Measurements from ENCODE around the gene ERMN.

DNA sequence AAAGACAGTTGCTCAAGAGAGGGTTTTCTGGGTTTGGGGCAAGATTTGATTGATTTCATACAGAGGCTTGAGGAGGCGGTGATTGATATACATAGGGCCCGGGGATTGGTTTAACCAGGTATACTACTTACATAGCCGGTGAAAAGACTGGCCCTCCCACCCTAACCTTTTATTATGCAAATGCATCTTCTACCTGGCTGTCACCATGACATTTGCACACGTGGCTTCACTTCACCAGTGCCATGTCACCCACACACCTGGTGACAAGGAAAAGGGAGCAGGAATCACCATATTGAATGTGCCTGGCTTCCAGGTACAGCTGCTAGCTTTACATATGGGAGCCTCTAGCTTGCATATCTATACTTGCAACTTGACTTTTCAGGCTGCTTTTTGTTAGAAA is 9.7 kb downstream of the ERMN start:
- no peak for TF ChIP-seq CREB1 (CRISPR knock-in tag; IDR thresholded peaks at IDR 0.05)
- TF ChIP-seq, protein P1, sequence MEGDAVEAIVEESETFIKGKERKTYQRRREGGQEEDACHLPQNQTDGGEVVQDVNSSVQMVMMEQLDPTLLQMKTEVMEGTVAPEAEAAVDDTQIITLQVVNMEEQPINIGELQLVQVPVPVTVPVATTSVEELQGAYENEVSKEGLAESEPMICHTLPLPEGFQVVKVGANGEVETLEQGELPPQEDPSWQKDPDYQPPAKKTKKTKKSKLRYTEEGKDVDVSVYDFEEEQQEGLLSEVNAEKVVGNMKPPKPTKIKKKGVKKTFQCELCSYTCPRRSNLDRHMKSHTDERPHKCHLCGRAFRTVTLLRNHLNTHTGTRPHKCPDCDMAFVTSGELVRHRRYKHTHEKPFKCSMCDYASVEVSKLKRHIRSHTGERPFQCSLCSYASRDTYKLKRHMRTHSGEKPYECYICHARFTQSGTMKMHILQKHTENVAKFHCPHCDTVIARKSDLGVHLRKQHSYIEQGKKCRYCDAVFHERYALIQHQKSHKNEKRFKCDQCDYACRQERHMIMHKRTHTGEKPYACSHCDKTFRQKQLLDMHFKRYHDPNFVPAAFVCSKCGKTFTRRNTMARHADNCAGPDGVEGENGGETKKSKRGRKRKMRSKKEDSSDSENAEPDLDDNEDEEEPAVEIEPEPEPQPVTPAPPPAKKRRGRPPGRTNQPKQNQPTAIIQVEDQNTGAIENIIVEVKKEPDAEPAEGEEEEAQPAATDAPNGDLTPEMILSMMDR (IDR thresholded peaks at IDR 0.05), result no peak

All from WTC11 (cell line).